Sciatic nerve (tissue), 2 donors: Measurements from ENCODE around the gene DCBLD1. TPM values are rescaled to one million over a fixed set of nuclear protein-coding genes. Genes with fewer than 3 reads are reported as not detected.
"Not testable (repeated sequence)": the region's sequence is repeated elsewhere in the genome, so short reads cannot be mapped to it uniquely, and the experiment has no call there.

Experiments used
- ATAC-seq: fragments of 200-7000 bp; cut with Tn5 transposase; one replicate; pipeline ENCODE4 v1.9.1; 2020; ENCODE audit warnings: mild to moderate bottlenecking, moderate library complexity
- DNase-seq: peaks from one replicate; pipeline ENCODE4 v3.0.0-alpha.2; 2020; ENCODE audit warnings: low spot score
- intact Hi-C: fragments of 100-400 bp; cut with DNase I; formaldehyde crosslinking; loops from one replicate; pipeline ENCODE4 v1.14.2; 2022
- total RNA-seq: library from RNA; stranded (reverse); fragmentation: NEBNext Ultra II Directional; extraction: Animal tissue kit (Norgen Biotek cat#: 25700); gene quantifications from one replicate; pipeline ENCODE4 v1.2.1, GENCODE V29; 2021
- donor health status: DM: no; HTN: no; CAD: no.
- donor health status: DM: no; HTN: no; CAD: no.

Gene DCBLD1
- total RNA-seq, 1 donor from 2014 or later = 13.6 TPM

DNA sequence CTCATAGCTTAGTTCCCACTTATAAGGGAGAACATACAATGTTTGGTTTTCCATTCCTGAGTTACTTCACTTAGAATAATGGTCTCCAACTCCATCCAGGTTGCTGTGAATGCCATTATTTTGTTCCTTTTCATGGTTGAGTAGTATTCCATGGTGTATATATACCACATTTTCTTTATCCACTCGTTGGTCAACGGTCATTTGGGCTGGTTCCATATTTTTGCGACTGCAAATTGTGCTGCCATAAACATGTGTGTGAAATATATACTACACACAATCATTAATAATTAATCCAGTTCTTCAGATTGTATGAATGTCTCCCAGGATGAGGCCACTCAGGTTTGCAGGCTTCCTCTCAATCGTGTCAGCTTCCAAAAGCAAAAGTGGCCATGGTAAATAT is 13.9 kb upstream of the DCBLD1 start:
- intact Hi-C loops, DNase-seq, ATAC-seq: not testable (repeated sequence)

DNA sequence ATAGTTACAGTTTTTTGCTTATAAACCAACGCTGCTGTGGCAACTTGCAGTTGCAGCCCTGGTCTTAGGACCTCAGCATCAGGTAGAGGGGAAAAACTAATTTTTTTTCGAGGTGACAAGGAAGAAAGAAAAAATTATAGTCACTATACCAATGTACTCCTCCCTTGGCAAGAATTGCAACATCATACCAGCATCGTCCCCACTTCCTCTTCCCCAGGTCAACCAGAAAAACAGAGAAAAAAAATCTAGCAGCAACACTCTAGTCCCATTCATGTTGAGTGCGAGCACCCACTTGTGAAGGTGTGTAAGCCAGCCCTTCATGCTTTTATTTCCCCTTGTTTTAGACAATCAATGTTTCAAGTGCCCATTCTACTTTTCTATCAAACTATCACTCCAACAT is 13.1 kb upstream of the DCBLD1 start:
- ATAC-seq (no peak), DNase-seq (no peak)
- intact Hi-C loops = no loop called here

DNA sequence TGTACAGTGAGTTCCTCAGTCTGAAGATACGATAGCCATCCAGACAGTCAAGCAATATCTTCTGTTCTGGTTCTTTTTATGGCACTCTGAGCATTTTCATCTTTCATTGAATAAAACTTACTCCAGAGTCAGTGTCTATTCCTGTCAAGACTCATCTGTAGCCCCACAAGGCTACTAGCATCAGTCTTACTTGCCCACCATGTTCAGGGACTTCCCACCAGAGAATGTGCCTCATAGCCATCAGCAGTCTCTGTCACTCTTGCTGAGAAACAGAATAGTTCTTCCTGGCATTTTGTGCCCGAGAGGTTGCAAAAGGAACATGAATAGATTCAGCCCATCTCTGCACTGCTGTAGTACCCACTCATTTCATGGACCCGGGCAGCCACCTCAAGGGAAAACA is 12.7 kb upstream of the DCBLD1 start:
- no peak for DNase-seq
- intact Hi-C loops = no loop called here
- no peak for ATAC-seq

DNA sequence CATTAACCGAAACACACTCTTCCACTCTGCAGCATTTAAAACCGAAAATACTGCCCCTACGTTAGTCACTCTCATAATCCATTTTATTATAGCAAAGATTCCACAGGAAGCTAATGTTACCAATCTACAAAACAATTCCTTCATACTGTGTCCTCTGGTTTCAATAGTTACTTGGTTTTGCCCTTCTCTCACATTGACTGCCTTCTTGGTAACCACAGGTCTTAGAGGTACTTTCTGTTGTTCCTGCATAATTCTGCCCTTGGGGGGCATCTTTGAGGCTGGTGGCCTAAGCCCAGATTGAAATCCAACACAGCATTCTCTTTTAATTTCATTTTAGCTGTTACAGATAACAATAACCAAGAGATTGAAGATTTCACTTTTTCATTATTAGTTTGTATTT is 9.8 kb upstream of the DCBLD1 start:
- ATAC-seq (no peak), DNase-seq (no peak)
- intact Hi-C loops = no loop called here

DNA sequence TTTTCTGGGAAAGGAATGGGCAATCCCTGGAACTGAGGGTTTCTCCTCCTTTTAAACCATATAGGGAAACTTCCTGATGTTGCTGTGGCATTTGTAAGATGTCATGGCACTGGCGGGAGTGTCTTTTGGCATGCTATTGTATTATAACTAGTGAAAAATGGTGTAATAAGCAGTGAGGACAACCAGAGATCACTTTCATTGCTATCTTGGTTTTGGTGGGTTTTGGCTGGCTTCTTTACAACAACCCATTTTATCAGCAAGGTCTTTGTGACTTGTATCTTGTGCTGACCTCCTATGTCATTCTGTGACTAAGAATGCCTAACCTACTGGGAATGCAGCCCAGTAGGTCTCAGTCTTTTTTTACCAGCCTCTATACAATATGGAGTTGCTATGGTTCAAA is 9.1 kb upstream of the DCBLD1 start:
- DNase-seq (no peak), ATAC-seq (no peak)
- intact Hi-C loops = no loop called here

DNA sequence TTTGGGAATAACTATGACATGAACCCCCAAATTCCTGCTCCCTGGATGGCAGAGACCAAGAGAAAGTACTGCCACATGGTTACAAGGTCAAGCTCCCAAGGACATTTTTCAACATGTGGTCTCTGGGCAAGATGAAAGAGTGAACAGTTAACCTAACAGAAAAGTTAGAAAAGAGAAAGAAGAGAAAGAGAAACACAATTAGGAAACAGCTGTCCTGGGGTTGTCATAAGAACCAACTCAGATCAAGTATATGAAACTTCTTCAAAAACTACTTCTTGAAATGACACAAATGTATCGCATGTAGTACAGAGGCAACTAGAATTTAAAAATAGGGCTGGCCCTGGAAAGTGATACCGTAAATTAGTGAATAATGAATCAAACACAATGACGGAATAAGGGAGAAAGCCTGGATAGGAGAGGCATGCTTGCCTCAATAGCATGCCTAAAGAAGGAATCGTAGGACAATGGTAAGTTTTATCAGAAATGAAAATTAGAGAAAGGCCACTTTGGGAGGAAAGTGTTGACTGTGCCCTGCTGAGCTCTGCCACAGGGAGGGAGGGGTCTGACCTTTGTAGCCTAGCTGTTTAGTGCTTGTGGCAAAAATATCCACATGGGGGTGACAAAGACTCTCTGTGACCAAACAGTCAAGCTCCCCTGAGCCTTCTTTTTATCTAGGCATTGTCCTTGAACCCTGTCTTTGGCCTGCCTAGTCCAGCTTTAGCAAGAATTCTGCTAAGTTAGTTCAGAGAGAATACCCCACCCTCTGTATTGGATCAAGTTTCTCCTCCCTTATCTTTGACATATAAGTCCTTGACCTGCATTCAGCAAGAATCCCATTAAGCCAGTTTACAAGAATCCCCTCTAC is 4.3 kb upstream of the DCBLD1 start:
- DNase-seq = no peak
- ATAC-seq = no peak
- intact Hi-C loops = no loop called here

DNA sequence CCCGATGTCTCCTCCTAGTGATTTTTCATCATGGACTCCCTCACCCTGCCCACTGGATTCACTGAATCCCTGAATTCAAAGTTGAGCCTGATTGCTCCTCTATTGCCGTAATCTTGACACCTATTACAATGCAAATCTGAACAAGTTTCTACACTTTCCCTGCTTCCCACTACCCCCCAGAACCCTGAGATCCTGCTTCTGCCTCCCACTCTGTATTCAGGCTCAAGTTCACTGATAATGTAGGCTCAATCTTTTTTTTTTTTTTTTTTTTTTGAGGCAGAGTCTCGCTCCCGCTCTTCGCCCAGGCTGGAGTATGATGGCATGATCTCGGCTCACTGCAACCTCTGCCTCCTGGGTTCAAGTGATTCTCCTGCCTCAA is 3.6 kb upstream of the DCBLD1 start:
- DNase-seq (no peak), ATAC-seq (no peak)
- intact Hi-C loops = no loop called here

DNA sequence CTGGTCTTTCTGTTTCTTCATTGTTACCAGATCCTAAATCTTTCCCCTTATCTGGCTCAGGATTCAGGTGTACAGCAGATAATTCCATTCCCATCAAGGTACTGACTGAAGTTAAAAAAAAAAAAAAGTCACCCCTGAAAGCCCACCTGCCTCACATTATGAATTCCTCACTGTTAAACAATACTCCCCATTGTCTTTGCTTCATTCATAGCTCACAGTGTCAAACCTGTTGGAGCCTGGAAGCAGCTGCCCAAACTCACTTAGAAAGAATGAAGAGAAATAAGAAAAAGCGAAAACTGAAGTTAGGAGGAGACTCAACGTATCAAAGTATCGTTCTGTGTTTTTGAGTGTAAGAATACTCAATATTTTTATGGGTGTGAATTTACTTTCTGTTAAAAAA is 1.8 kb upstream of the DCBLD1 start:
- intact Hi-C loops = no loop called here
- no peak for DNase-seq
- no peak for ATAC-seq

DNA sequence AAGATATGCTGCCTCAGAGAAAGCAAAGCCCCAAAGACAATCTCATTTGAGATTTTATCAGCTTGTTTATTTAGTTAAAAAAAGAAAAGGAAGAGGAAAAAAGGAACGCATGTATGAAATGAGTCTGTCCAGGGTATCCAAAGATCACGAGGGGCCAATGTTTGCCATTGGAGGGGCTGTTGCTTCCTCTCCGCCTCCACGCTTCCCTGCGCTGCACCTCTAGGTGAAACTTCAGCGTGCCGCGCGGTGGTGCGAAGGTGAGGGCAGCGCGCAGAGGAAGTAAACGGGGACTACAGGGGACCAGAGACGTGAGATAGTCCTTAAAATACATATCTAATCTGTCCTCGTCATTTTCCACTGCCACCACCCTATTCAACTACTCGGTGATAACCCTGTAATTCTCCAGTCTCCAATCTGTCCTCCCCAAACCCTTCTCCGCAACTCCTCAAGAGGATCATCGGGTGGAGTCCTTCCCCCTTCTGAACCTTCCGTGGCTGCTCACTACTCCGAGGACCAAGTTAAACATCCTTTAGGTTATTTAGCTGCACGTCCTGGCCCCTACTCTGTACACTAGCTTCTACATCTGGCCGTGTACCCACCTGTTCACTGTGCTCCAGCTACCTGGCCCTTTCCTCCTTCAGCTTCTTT is 1.1 kb upstream of the DCBLD1 start:
- intact Hi-C loops = no loop called here
- DNase-seq (no peak), ATAC-seq (peak; percentile 6)

DNA sequence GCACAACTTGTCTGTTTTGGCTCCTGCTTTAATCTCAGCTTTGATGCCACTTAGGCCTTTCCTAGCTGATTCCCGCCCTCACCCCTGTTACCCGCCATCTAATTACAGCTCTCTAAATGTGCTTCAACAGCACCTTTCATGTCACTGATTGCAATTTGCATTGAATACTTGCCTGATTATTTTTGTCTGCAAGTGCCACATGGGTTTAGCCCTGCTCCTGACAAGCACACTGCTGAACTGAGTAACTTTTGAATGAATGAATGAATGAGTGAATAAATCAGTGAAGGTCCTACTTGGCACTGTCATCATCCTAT is 591 bp upstream of the DCBLD1 start:
- intact Hi-C loops = no loop called here
- no peak for ATAC-seq
- DNase-seq = no peak

DNA sequence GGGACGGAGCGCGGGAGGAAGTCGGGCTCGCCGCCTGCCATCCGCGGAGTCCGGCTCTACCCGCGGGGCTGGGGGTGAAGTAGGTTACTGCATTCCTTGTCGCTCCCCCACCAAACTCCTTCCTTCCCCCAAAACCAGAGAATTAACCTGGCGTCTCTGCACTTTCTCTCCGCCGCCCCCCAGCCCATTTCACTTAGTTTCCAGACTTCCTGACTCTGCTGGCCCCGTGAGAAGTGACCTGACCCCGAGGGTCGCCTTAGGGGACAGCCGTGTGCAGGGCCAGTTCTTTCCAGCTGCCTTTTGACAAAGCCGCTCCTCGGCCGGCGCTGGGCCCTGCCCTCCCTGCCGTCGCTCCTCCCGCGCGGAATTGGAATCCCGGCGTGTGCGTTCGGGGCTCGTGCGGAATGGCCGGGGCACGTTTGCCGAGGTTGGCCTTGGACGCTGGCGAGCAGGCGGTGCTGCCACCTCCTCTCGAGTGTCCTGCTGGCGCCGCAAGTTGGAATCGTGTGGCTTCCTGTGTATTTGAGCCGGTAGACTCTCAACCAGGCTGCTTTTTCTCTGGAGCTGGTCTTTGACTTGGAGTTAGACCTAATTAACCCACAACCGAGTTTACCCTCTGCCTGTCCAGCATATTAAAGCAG is 650 bp downstream of the DCBLD1 start:
- intact Hi-C loops = no loop called here
- peak; percentile 63 for ATAC-seq
- peak; percentile 74 for DNase-seq

DNA sequence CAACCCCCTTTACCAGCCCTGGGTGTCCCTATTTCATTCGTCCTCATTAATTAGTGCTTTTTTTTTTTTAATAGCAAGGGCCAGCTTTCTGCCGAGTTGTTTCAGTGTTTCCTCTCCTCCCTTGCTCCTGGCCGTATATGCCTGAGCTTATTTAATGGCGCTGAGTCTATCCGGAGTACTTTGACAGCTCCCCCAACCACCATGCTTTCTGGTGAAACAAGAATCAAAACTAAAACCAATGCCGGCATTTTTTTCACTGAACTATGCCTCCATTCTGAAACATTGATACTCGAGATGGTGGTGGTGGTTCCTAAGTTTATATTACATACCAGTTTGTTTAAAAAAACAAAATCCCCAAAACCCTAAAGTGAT is 1.2 kb downstream of the DCBLD1 start:
- intact Hi-C loops = no loop called here
- ATAC-seq (peak; percentile 16), DNase-seq (no peak)

DNA sequence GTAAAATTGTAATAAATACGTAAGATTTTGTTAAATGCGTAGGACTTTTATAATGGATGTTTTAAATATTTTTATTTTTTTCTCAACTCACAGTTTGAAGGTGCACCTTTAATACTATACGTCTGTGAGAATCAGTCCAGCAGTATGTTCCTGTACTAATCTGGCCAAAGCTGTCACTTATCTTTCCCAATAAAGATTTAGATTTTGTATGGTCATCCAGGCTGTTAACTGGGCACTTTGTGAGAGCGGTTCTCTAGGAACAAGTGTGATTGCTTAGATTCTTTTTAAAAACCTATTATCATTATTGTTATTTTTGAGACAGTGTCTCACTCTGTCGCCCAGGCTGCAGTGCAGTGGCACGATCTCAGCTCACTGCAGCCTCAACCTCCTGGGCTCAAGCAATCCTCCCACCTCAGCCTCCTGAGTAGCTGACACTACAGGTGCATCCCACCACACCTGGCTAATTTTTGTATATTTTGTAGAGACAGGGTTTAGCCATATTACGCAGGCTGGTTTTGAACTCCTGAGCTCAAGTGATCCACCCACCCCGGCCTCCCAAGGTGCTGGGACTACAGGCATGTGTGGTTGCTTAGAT is 1.7 kb downstream of the DCBLD1 start:
- intact Hi-C loops = no loop called here
- ATAC-seq (no peak), DNase-seq (no peak)

DNA sequence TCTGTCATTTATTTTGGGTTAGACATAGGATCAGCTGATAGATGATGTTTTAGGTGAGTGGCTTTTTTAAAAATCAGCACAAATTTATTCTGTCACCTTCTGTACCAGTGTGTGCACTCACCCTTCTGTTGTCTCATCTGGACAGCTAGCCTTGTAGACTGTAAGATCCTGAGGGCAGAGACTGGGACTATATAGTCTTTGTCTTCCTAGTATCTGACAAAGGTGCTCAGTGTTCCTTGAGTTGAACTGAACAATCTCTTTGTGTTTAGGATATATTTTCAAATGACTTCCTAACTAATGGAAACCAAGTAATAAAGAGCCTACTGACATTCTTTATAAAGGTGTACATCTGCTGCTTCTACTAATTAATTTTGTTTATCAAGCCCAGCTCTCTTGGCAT is 3.0 kb downstream of the DCBLD1 start:
- ATAC-seq (no peak), DNase-seq (no peak)
- intact Hi-C loops = no loop called here

DNA sequence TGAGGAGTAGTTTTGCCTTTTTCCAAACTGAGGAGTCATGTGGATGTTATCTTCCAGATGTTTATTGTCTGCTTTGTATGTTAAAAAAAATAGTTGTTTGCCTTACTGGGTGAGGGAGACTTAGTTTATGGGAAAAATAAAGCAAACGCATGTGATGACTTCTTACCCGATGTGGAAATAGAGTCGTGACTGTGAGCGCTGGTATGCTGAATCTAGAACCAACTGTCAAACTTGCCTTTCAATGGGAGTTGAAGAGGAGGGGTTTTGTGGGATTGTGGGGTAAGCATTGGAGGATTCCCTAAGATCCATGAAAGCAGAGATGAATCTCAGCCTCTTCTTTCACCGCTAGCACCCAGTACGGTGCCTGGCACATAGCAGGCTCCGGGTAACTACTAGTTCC is 5.3 kb downstream of the DCBLD1 start:
- ATAC-seq = no peak
- no peak for DNase-seq
- intact Hi-C loops = no loop called here

DNA sequence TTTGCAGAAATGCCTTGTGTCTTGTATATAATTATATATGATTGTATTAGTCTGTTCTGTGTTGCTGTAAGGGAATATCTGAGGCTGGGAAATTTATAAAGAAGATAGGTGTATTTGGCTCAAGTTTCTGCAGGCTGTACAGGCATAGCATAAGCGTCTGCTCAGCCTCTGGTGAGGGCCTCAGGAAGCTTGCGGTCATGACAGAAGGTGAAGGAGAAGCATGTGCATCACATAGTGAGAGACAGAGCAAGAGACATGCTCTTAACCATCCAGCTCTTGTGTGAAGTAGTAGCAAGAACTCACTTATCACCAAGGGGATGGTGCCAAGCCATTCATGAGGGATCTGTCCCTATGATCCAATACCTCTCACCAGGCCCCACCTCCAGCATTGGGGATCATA is 6.5 kb downstream of the DCBLD1 start:
- ATAC-seq (no peak), DNase-seq (no peak)
- intact Hi-C loops = no loop called here

DNA sequence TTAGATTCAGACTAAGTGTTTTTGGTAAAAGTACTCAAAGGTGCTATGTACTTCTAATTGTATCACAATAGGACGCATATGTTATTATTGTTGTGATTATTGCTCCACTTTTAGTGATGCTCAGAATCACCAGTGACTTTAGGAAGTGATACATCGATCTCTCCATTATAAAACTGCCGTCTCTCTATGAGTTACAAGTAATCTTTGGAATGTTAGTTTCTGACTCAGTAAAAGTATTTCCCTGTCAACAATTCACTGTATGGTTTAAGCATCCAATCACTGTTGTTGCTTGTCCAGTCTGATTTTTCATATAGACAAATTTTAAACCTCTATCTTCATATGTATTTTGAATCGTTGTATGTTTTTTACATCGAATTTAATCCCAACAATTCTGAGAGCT is 9.4 kb downstream of the DCBLD1 start:
- DNase-seq (no peak), ATAC-seq (no peak)
- intact Hi-C loops = no loop called here

DNA sequence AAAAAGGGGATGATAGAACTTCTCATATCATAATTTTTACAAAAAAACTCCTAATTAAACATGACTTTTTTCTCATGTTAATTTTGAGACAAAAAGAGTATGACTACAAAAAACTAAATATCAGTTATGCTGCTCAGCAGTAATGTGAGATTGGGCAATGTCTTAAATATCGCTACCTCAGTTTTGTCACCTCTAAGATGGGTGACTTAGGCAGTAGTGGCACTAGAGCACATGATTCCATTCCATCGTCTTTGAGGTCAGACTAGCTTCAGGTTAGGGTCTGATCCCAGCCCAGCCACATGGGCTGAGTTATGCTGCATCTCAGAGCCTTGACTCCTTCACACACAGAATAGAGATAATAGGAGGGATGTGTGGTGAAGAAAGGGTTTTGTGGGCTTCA is 11.0 kb downstream of the DCBLD1 start:
- ATAC-seq (no peak), DNase-seq (no peak)
- intact Hi-C loops = no loop called here

DNA sequence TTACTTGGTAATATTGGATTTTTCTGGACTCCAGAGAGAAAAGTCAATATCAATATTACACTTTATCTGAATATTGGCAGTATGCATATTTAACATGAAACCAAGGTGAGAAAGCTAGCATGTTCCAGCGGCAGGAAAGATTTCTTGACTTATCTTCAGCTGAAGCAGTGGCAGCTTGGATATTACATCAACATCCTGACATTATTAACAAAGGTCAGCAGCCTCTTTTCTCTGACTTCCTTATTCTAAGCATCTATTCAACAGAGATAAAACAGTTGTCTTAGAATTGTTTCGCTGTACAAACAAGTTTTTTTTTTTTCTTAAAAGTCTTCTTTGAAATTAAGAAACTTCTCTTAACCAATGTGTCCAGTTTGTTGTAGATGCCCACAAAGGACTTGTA is 11.8 kb downstream of the DCBLD1 start:
- DNase-seq (no peak), ATAC-seq (no peak)
- intact Hi-C loops = no loop called here

DNA sequence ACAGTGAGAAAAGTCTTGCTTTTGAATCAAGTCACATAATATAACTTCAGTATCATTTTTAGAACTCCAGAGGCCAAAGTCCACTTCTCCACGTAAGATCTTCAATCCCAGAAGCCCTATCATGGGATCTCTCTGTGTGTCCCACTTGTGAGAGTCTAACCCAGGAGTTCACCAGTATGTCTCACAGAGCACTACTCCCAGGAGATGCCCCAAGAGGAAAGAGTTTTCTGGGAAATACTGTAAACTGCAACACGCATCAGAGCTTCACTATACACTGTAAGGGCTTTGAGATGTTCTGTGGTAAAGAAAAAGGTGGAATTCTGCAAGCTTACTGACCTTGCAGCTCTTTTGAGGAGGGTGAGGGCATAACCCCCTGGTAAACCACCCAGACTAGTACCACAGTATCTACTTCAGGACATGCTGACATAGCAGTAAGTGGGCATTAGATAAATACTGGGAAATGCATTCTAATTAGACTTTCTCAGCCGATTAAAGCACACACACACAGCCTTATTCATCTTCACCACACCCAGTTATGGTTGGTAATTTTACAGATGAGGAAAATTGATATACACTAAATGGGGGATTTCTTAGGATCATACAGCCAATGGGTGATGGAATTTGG is 12.3 kb downstream of the DCBLD1 start:
- intact Hi-C loops = no loop called here
- DNase-seq (no peak), ATAC-seq (peak; percentile 38)
